ENCODE results near the gene GPC3.

- no peak for TF ChIP-seq ZNF624 (tag by site-specific recombination; IDR thresholded peaks at IDR 0.05)
- no peak for TF ChIP-seq PRDM4 (tag by site-specific recombination; IDR thresholded peaks at IDR 0.05)
- TF ChIP-seq KLF9 (tag by site-specific recombination; IDR thresholded peaks at IDR 0.05; ENCODE audit: low read depth), result no peak
- no peak for TF ChIP-seq TCF7L2 (IDR thresholded peaks at IDR 0.05; ENCODE audit: borderline replicate concordance, low read depth, low read length)
- no peak for TF ChIP-seq CTCF (tag by site-specific recombination; IDR thresholded peaks at IDR 0.05)
- no peak for TF ChIP-seq ZBTB8A (tag by site-specific recombination; IDR thresholded peaks at IDR 0.05)
- TF ChIP-seq ZNF112 (tag by site-specific recombination; IDR thresholded peaks at IDR 0.05), result no peak
- TF ChIP-seq SCRT1 (tag by site-specific recombination; IDR thresholded peaks at IDR 0.05; ENCODE audit: borderline replicate concordance), result no peak
- TF ChIP-seq YY1 (tag by site-specific recombination; IDR thresholded peaks at IDR 0.05), result no peak
- no peak for TF ChIP-seq ZNF214 (tag by site-specific recombination; IDR thresholded peaks at IDR 0.05; ENCODE audit: borderline replicate concordance)
- no peak for TF ChIP-seq ZNF132 (tag by site-specific recombination; IDR thresholded peaks at IDR 0.05; ENCODE audit: borderline replicate concordance)
- TF ChIP-seq, protein P1, sequence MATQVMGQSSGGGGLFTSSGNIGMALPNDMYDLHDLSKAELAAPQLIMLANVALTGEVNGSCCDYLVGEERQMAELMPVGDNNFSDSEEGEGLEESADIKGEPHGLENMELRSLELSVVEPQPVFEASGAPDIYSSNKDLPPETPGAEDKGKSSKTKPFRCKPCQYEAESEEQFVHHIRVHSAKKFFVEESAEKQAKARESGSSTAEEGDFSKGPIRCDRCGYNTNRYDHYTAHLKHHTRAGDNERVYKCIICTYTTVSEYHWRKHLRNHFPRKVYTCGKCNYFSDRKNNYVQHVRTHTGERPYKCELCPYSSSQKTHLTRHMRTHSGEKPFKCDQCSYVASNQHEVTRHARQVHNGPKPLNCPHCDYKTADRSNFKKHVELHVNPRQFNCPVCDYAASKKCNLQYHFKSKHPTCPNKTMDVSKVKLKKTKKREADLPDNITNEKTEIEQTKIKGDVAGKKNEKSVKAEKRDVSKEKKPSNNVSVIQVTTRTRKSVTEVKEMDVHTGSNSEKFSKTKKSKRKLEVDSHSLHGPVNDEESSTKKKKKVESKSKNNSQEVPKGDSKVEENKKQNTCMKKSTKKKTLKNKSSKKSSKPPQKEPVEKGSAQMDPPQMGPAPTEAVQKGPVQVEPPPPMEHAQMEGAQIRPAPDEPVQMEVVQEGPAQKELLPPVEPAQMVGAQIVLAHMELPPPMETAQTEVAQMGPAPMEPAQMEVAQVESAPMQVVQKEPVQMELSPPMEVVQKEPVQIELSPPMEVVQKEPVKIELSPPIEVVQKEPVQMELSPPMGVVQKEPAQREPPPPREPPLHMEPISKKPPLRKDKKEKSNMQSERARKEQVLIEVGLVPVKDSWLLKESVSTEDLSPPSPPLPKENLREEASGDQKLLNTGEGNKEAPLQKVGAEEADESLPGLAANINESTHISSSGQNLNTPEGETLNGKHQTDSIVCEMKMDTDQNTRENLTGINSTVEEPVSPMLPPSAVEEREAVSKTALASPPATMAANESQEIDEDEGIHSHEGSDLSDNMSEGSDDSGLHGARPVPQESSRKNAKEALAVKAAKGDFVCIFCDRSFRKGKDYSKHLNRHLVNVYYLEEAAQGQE (tag by site-specific recombination; IDR thresholded peaks at IDR 0.05), result no peak
- no peak for TF ChIP-seq ZNF354C (tag by site-specific recombination; IDR thresholded peaks at IDR 0.05; ENCODE audit: borderline replicate concordance, low read depth)
- no peak for TF ChIP-seq ZNF830 (tag by site-specific recombination; IDR thresholded peaks at IDR 0.05; ENCODE audit: low read depth)
These were observed 373.7 kb downstream of the GPC3 start for GRCh38 chrX:133611676-133612075.

Data from HEK293 (cell line).